Colonic mucosa (tissue), 4 donors: ENCODE results near the gene KLF16. TPM values are rescaled to one million over a fixed set of nuclear protein-coding genes. Genes with fewer than 3 reads are reported as not detected.

Experiments used
- DNase-seq: peaks from one replicate; pipeline ENCODE4 v3.0.0-alpha.2; 2020
- H3K27ac ChIP-seq: fragments of 200-600 bp; one replicate; pipeline ENCODE4 v1.8.0; 2021
- H3K27me3 ChIP-seq: fragments of 200-600 bp; one replicate; pipeline ENCODE4 v1.8.0; 2021
- H3K36me3 ChIP-seq: fragments of 200-600 bp; one replicate; pipeline ENCODE4 v1.8.0; 2021
- H3K4me1 ChIP-seq: fragments of 200-600 bp; one replicate; pipeline ENCODE4 v1.8.0; 2021; ENCODE audit warnings: mild to moderate bottlenecking
- H3K4me3 ChIP-seq: fragments of 200-600 bp; one replicate; pipeline ENCODE4 v1.8.0; 2021
- H3K9ac ChIP-seq, 2 donors: one replicate each; pipeline ENCODE4 v1.7.0; 2013; ENCODE audit warnings: control low read depth in 2 of 2, low read depth in 2 of 2, low read length in 2 of 2
- H3K9me3 ChIP-seq: fragments of 200-600 bp; one replicate; pipeline ENCODE4 v1.8.0; 2021
- intact Hi-C: fragments of 100-400 bp; cut with DNase I; formaldehyde crosslinking; loops from one replicate; pipeline ENCODE4 v1.14.1; 2022
- microRNA-seq: library from miRNA; unstranded; fragments of <30 nt; microRNA quantifications from one replicate; pipeline ENCODE4, GENCODE V29; 2019
- total RNA-seq, 2 donors: library from RNA; stranded (reverse); fragmentation: NEBNext Ultra II Directional in 1 of 2; extraction: Animal tissue kit (Norgen Biotek cat#: 25700) in 1 of 2; gene quantifications; one replicate each; pipeline ENCODE4 v1.2.1, GENCODE V29; 2021
- TF ChIP-seq, protein P1 (sequence below): fragments of 200-600 bp; IDR thresholded peaks from one replicate; pipeline ENCODE4 v1.8.0; 2022; ENCODE audit warnings: antibody characterized with exemption, mild to moderate bottlenecking
- donor health status: healthy.
- donor health status: DM: no; HTN: no; CAD: no.
- donor health status: DM: no; HTN: no; CAD: no.

The KLF16 gene
- total RNA-seq, 2 donors from 2014 or later, result 31.1 to 34.8 TPM

DNA sequence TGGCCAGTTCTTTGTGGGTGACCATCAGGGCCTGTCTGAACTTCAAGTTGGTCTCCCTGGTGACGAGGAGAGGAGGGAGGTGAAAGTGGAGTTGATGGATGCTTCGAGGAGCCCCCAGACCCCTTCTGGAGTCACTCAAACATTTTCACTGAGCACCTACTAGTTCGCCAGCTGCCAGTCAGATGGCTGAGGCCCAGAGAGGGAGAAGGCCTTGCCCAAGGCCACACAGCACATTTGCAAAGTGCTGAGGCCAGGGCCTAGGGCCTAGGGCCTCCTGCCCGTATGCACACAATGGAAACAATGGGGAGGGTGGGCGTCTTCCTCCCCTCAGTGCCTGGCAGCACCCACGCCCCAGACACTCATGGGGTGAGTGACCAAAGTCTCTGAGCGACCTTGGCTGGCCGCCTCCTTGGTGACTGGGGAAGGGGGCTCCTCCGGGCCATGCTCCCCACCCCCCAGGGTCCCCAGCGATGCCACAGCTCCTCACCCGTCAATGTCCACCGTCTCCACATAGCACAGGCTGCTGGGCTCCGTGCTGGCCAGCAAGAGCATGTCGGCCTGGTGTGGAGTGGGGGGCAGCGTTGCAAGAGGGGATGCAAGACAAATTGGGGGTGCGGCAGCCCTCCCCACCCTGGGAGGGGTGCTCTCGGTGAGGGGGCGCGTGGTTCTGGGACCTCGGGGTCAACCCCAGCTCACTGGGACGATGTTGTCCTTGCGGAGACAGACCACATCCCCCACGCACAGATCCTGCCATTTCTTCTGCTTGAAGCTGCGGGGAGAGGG lies 57.8 kb downstream of the KLF16 start:
- no peak for DNase-seq
- Histone ChIP-seq H3K36me3 (no peaks in the 10 kb centered on the region), H3K4me1 (no peaks in the 10 kb centered on the region), H3K9me3 (no peaks in the 10 kb centered on the region), H3K27ac (no peak overlapping the region), H3K4me3 (no peak overlapping the region), H3K27me3 (no peaks in the 10 kb centered on the region), H3K9ac (no peak overlapping the region)
- TF ChIP-seq, protein P1, sequence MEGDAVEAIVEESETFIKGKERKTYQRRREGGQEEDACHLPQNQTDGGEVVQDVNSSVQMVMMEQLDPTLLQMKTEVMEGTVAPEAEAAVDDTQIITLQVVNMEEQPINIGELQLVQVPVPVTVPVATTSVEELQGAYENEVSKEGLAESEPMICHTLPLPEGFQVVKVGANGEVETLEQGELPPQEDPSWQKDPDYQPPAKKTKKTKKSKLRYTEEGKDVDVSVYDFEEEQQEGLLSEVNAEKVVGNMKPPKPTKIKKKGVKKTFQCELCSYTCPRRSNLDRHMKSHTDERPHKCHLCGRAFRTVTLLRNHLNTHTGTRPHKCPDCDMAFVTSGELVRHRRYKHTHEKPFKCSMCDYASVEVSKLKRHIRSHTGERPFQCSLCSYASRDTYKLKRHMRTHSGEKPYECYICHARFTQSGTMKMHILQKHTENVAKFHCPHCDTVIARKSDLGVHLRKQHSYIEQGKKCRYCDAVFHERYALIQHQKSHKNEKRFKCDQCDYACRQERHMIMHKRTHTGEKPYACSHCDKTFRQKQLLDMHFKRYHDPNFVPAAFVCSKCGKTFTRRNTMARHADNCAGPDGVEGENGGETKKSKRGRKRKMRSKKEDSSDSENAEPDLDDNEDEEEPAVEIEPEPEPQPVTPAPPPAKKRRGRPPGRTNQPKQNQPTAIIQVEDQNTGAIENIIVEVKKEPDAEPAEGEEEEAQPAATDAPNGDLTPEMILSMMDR, result no peak
- intact Hi-C loops, result no loop called here

DNA sequence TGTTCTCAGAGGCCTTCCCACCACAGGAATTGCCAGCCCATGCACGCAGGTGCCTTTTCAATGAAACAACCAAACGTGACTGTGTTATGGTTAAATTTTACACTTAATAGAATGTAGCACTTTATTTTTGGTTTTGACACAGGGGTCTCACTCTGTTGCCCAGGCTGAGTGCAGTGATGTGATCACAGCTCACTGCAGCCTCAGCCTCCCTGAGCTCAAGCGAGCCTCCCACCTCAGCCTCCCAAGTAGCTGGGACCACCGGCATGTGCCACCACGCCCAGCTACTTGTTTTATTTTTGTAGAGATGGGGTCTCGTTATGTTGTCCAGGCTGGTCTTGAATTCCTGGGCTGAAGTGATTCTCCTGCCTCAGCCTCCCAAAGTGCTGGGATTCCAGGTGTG lies 58.5 kb downstream of the KLF16 start:
- no peaks in the 10 kb centered on the region for H3K9me3 ChIP-seq
- no peak overlapping the region for H3K27ac ChIP-seq
- intact Hi-C loops, result no loop called here
- H3K4me3 ChIP-seq, result no peak overlapping the region
- no peaks in the 10 kb centered on the region for H3K36me3 ChIP-seq
- TF ChIP-seq, protein P1, result no peak
- H3K9ac ChIP-seq, result no peak overlapping the region
- H3K4me1 ChIP-seq, result no peaks in the 10 kb centered on the region
- no peak for DNase-seq
- H3K27me3 ChIP-seq, result no peaks in the 10 kb centered on the region

Small RNA genes within 50 kb of the gene (microRNA-seq; reads per million reads assigned to microRNA genes)
- 3.3 reads per million for gene MIR1909

Other genes starting within 250 kb of the KLF16 start
- 100 to 1,000 TPM in 1 of 2 donors, 10 to 100 TPM in 1; 64.2 to 114 TPM for gene TCF3, start 211.0 kb downstream of the KLF16 start, total RNA-seq
- under 1 TPM in 1 of 2 donors, not detected in 1; 0.05 TPM for gene ONECUT3, start 110.1 kb downstream of the KLF16 start, total RNA-seq
- gene ATP8B3, start 51.3 kb downstream of the KLF16 start, total RNA-seq, result under 1 TPM; 0.15 to 0.42 TPM
- gene REXO1, start 15.1 kb downstream of the KLF16 start, total RNA-seq, result 10 to 100 TPM; 42.0 to 51.7 TPM
- gene ABHD17A, start 21.9 kb upstream of the KLF16 start, total RNA-seq, result 10 to 100 TPM; 53.3 to 78.5 TPM
- 10 to 100 TPM; 14.2 to 24.7 TPM for gene ADAT3, start 41.8 kb upstream of the KLF16 start, total RNA-seq
- gene SCAMP4, start 41.8 kb upstream of the KLF16 start, total RNA-seq, result 10 to 100 TPM; 57.4 to 91.8 TPM
- 10 to 100 TPM; 55.3 to 61.0 TPM for gene CSNK1G2, start 77.6 kb upstream of the KLF16 start, total RNA-seq
- gene BTBD2, start 152.1 kb upstream of the KLF16 start, total RNA-seq, result 10 to 100 TPM; 74.5 to 81.5 TPM
- gene MKNK2, start 187.7 kb upstream of the KLF16 start, total RNA-seq, result 100 to 1,000 TPM; 358 to 589 TPM
- gene MOB3A, start 232.7 kb upstream of the KLF16 start, total RNA-seq, result 10 to 100 TPM; 40.0 to 40.5 TPM
- gene IZUMO4, start 233.3 kb upstream of the KLF16 start, total RNA-seq, result 1 to 10 TPM; 2.1 to 4.5 TPM